Measurements from ENCODE around the gene B3GALT5. TPM values are rescaled to one million over a fixed set of nuclear protein-coding genes. Genes with fewer than 3 reads are reported as not detected.

B3GALT5 gene
- total and polyA plus RNA-seq, 7 donors = under 0.01 to 1.0 (median 0.06) TPM; not detected in 2

- DNase-seq (no peak), ATAC-seq (no peak)
- intact Hi-C loops (cut with DNase I) = no loop called here
- no peaks in the 10 kb centered on the region for H3K9me3 ChIP-seq
- no peaks in the 10 kb centered on the region for H3K4me1 ChIP-seq
- no peak overlapping the region for H3K27ac ChIP-seq
- 39 to 46% (median 46%) methylated on average over 18 to 19 of the region's 19 CpGs for WGBS, 3 donors
- H3K27me3 ChIP-seq (ENCODE audit: insufficient read depth in 3 of 3, low read length in 2 of 3) = peaks cover 4 to 45% (median 13%) of the 10 kb centered on the region in 3 donors
- no peak overlapping the region for H3K4me3 ChIP-seq
- no peak for TF ChIP-seq CTCF (IDR thresholded peaks at IDR 0.05)
- H3K36me3 ChIP-seq (ENCODE audit: insufficient read depth in 1 of 2, low read depth in 1 of 2) = no peaks in the 10 kb centered on the region
Measured at GRCh38 chr21:39611551-39612190, 1.1 kb upstream of the B3GALT5 start.

- Histone ChIP-seq H3K4me1 (no peaks in the 10 kb centered on the region), H3K27me3 (ENCODE audit: insufficient read depth in 3 of 3, low read length in 2 of 3) (peaks cover 4 to 45% (median 13%) of the 10 kb centered on the region in 3 donors), H3K36me3 (ENCODE audit: insufficient read depth in 1 of 2, low read depth in 1 of 2) (no peaks in the 10 kb centered on the region), H3K4me3 (peak overlapping the region; percentile 36), H3K9me3 (no peaks in the 10 kb centered on the region), H3K27ac (no peak overlapping the region)
- no peak for TF ChIP-seq CTCF (IDR thresholded peaks at IDR 0.05)
- no peak for DNase-seq
- intact Hi-C loops (cut with DNase I) = no loop called here
- 11 to 15% (median 13%) methylated on average over 37 to 47 of the region's 47 CpGs for WGBS, 3 donors
- no peak for ATAC-seq
Measured at GRCh38 chr21:39613041-39613934, 548 bp downstream of the B3GALT5 start.

GRCh38 chr21:39616211-39616772 lies 3.6 kb downstream of the B3GALT5 start:
- Histone ChIP-seq H3K4me1 (no peaks in the 10 kb centered on the region), H3K27ac (no peak overlapping the region), H3K36me3 (ENCODE audit: insufficient read depth in 1 of 2, low read depth in 1 of 2) (no peaks in the 10 kb centered on the region), H3K9me3 (no peaks in the 10 kb centered on the region), H3K27me3 (ENCODE audit: insufficient read depth in 3 of 3, low read length in 2 of 3) (peaks cover 4 to 45% (median 13%) of the 10 kb centered on the region in 3 donors), H3K4me3 (no peak overlapping the region)
- intact Hi-C loops (cut with DNase I) = no loop called here
- WGBS, 3 donors = 57 to 66% (median 60%) methylated on average over 5 of the region's 5 CpGs
- ATAC-seq = no peak
- DNase-seq = no peak
- TF ChIP-seq CTCF (IDR thresholded peaks at IDR 0.05) = no peak

- intact Hi-C loops (cut with DNase I) = no loop called here
- no peak for TF ChIP-seq CTCF (IDR thresholded peaks at IDR 0.05)
- Histone ChIP-seq H3K9me3 (no peaks in the 10 kb centered on the region), H3K27ac (no peak overlapping the region), H3K36me3 (ENCODE audit: insufficient read depth in 1 of 2, low read depth in 1 of 2) (no peaks in the 10 kb centered on the region), H3K27me3 (ENCODE audit: insufficient read depth in 3 of 3, low read length in 2 of 3) (peaks cover 0 to 5% (median 0%) of the 10 kb centered on the region in 3 donors), H3K4me3 (no peak overlapping the region), H3K4me1 (no peaks in the 10 kb centered on the region)
- DNase-seq = no peak
- ATAC-seq = no peak
Measured at GRCh38 chr21:39620856-39621255, 8.1 kb downstream of the B3GALT5 start.

Measured in psoas muscle (tissue), 8 donors.